Keratinocyte (primary cell): ENCODE data around the gene UFSP1.

Source experiments
- CTCF ChIP-seq, 3 experiments: IDR thresholded peaks in 1 of 3; conservative IDR thresholded peaks in 1 of 3; optimal IDR thresholded peaks in 1 of 3; 2 replicates in 2 of 3; 3 replicates in 1 of 3; pipeline versions ENCODE3 to v1.5.1; 2011; ENCODE audit warnings: low read length in 3 of 3, mild to moderate bottlenecking in 3 of 3, moderate library complexity in 2 of 3, control low read depth in 1 of 3, inconsistent platforms in 1 of 3; ENCODE audit not compliant: insufficient read depth in 2 of 3; ENCODE audit errors: extremely low read depth in 1 of 3
- EZH2 ChIP-seq: IDR thresholded peaks from one replicate; pipeline ENCODE4 v1.6.1; 2012; ENCODE audit warnings: inconsistent platforms, mild to moderate bottlenecking, low read length, moderate library complexity

- no peak for TF ChIP-seq CTCF (optimal IDR thresholded peaks at IDR 0.05 in 1 of 3, IDR thresholded peaks at IDR 0.05 in 1 of 3, conservative IDR thresholded peaks at IDR 0.05 in 1 of 3; ENCODE audit: extremely low read depth in 1 of 3, insufficient read depth in 2 of 3, low read length in 3 of 3)
- no peak for TF ChIP-seq EZH2
These were observed 48.9 kb downstream of the UFSP1 start for GRCh38 chr7:100840470-100841100.
